K562 (cell line): ENCODE results near the gene C6orf89. TPM values are rescaled to one million over a fixed set of nuclear protein-coding genes. Genes with fewer than 3 reads are reported as not detected.

Experiments used
- E2F3 ChIP-seq: fragments of 250-450 bp; sonication (Bioruptor Pico); IDR thresholded peaks from 2 replicates; pipeline ENCODE4 v1.4.0; 2020; ENCODE audit warnings: mild to moderate bottlenecking
- ESRRA ChIP-seq: fragments of 450-650 bp; IDR thresholded peaks from 2 replicates; pipeline ENCODE4 v1.6.1; 2014; ENCODE audit warnings: low read depth, mild to moderate bottlenecking, moderate library complexity, borderline replicate concordance
- FIP1L1 ChIP-seq: fragments of 200-400 bp; formaldehyde crosslinking; IDR thresholded peaks from 2 replicates; pipeline ENCODE4 v1.6.1; 2018; ENCODE audit warnings: mild to moderate bottlenecking, low read depth, low read length; ENCODE audit not compliant: poor library complexity, severe bottlenecking
- FOXA3 ChIP-seq, 2 experiments: fragments of 450-650 bp in 1 of 2; sonication (generic) in 1 of 2; formaldehyde crosslinking; IDR thresholded peaks in 1 of 2; conservative IDR thresholded peaks in 1 of 2; 2 replicates each; pipeline versions ENCODE4 v1.4.0 to v1.8.0; 2020 to 2022; ENCODE audit warnings: mild to moderate bottlenecking in 2 of 2, missing genetic modification reagents in 1 of 2
- HDAC3 ChIP-seq: fragments of 450-650 bp; IDR thresholded peaks from 2 replicates; pipeline ENCODE4 v1.6.1; 2018; ENCODE audit warnings: borderline replicate concordance, mild to moderate bottlenecking, moderate library complexity; ENCODE audit not compliant: partially characterized antibody
- IFI16 ChIP-seq: fragments of 250-450 bp; sonication (Bioruptor Pico); IDR thresholded peaks from 2 replicates; pipeline ENCODE4 v2.1.2; 2022; ENCODE audit warnings: mild to moderate bottlenecking, inconsistent platforms
- MAFG ChIP-seq: fragments of 450-650 bp; conservative IDR thresholded peaks from 2 replicates; pipeline ENCODE4 v1.6.1; 2016; ENCODE audit warnings: missing genetic modification characterization, missing compliant biosample characterization
- MCM3 ChIP-seq: fragments of 450-650 bp; IDR thresholded peaks from 2 replicates; pipeline ENCODE4 v1.6.1; 2016
- MEF2D ChIP-seq: conservative IDR thresholded peaks from 2 replicates; pipeline ENCODE4 v1.6.1; 2016; ENCODE audit warnings: low read depth, missing genetic modification characterization, missing compliant biosample characterization
- MXI1 ChIP-seq: IDR thresholded peaks from 2 replicates; pipeline ENCODE4 v1.6.1; 2011; ENCODE audit warnings: low read depth, mild to moderate bottlenecking, improper control_type of control experiment, low read length
- MYC ChIP-seq, 2 experiments: fragments of 250-450 bp in 1 of 2; sonication (Bioruptor Pico) in 1 of 2; IDR thresholded peaks; 2 replicates each; pipeline versions ENCODE4 v1.5.1 to v1.6.1; 2012 to 2021; ENCODE audit warnings: low read depth in 2 of 2, borderline replicate concordance in 1 of 2, improper control_type of control experiment in 1 of 2, low read length in 1 of 2, mild to moderate bottlenecking in 1 of 2, moderate library complexity in 1 of 2
- NFE2L1 ChIP-seq: fragments of 450-650 bp; IDR thresholded peaks from 2 replicates; pipeline ENCODE4 v1.6.1; 2016; ENCODE audit warnings: missing genetic modification characterization, low read depth, mild to moderate bottlenecking, missing compliant biosample characterization, moderate library complexity, borderline replicate concordance
- PHB2 ChIP-seq: fragments of 450-650 bp; IDR thresholded peaks from 2 replicates; pipeline ENCODE4 v1.6.1; 2017; ENCODE audit warnings: low read depth
- PYGO2 ChIP-seq: fragments of 450-650 bp; IDR thresholded peaks from 2 replicates; pipeline ENCODE4 v1.6.1; 2016; ENCODE audit warnings: mild to moderate bottlenecking, missing genetic modification characterization, moderate library complexity, missing compliant biosample characterization
- RBM15 ChIP-seq: fragments of 200-400 bp; formaldehyde crosslinking; IDR thresholded peaks from 2 replicates; pipeline ENCODE4 v1.6.1; 2018; ENCODE audit warnings: mild to moderate bottlenecking, low read length, moderate library complexity; ENCODE audit not compliant: insufficient read depth
- RBM34 ChIP-seq: fragments of 200-400 bp; formaldehyde crosslinking; IDR thresholded peaks from 2 replicates; pipeline ENCODE4 v1.6.1; 2018; ENCODE audit warnings: low read length, borderline replicate concordance; ENCODE audit not compliant: insufficient read depth
- RHOXF2B ChIP-seq: fragments of 250-450 bp; sonication (Bioruptor Pico); conservative IDR thresholded peaks from 2 replicates; pipeline ENCODE4 v1.5.1; 2021
- ZKSCAN3 ChIP-seq: fragments of 250-450 bp; sonication (Bioruptor Pico); IDR thresholded peaks from 2 replicates; pipeline ENCODE4 v1.4.0; 2020
- ZNF282 ChIP-seq: sonication (generic); formaldehyde crosslinking; IDR thresholded peaks from 2 replicates; pipeline ENCODE4 v1.8.1; 2023; ENCODE audit warnings: missing genetic modification reagents
- ZNF707 ChIP-seq: fragments of 250-450 bp; sonication (Bioruptor Pico); conservative IDR thresholded peaks from 2 replicates; pipeline ENCODE4 v1.8.0; 2022; ENCODE audit warnings: inconsistent platforms, mild to moderate bottlenecking, moderate library complexity
- ZNF764 ChIP-seq: fragments of 250-450 bp; sonication (Bioruptor Pico); IDR thresholded peaks from 2 replicates; pipeline ENCODE4 v1.4.0; 2020; ENCODE audit warnings: low read depth, mild to moderate bottlenecking, moderate library complexity
- polyA plus RNA-seq, 8 experiments: library from polyadenylated mRNA; depleted of rRNA in 4 of 8; stranded (reverse) in 5 of 8; unstranded in 3 of 8; fragments of >200 nt; fragmentation: Nextera tagmentation in 2 of 8; fragmentation: Illumina TruSeq in 1 of 8; extraction: Ambion mirVana in 2 of 8; extraction: Trizol in 1 of 8; gene quantifications; 2 replicates each; pipeline versions ENCODE4 v1.2.1 to v1.2.3, GENCODE V29; 2011 to 2014; ENCODE audit warnings: inconsistent platforms in 1 of 8, missing spikeins in 1 of 8
- total RNA-seq, 7 experiments: library from RNA; depleted of rRNA in 6 of 7; stranded (reverse); fragments of >200 nt in 6 of 7; fragmentation: Illumina TruSeq in 2 of 7; extraction: Trizol in 2 of 7; gene quantifications; 2 replicates each; pipeline versions ENCODE4 v1.2.1 to v1.2.3, GENCODE V29; 2011 to 2021; ENCODE audit warnings: low replicate concordance in 1 of 7
- TF ChIP-seq, protein P1 (sequence below): sonication (generic); formaldehyde crosslinking; IDR thresholded peaks from 2 replicates; pipeline ENCODE4 v1.8.1; 2023; ENCODE audit warnings: mild to moderate bottlenecking, missing genetic modification reagents
- TF ChIP-seq, protein P2 (sequence below): fragments of 250-450 bp; sonication (Bioruptor Pico); IDR thresholded peaks from 2 replicates; pipeline ENCODE4 v1.8.0; 2021; ENCODE audit warnings: mild to moderate bottlenecking, moderate library complexity
- TF ChIP-seq, protein P3 (sequence below): fragments of 250-450 bp; sonication (Bioruptor Pico); IDR thresholded peaks from 2 replicates; pipeline ENCODE4 v1.4.0; 2020; ENCODE audit warnings: mild to moderate bottlenecking, moderate library complexity

C6orf89 gene
- total and polyA plus RNA-seq, 9 of the 15 experiments (the other 6 are each of a cell fraction or from before 2014, with no cell fraction given), result 35.2 to 111 (median 58.5) TPM

- no peak for TF ChIP-seq MAFG
- TF ChIP-seq, protein P1, sequence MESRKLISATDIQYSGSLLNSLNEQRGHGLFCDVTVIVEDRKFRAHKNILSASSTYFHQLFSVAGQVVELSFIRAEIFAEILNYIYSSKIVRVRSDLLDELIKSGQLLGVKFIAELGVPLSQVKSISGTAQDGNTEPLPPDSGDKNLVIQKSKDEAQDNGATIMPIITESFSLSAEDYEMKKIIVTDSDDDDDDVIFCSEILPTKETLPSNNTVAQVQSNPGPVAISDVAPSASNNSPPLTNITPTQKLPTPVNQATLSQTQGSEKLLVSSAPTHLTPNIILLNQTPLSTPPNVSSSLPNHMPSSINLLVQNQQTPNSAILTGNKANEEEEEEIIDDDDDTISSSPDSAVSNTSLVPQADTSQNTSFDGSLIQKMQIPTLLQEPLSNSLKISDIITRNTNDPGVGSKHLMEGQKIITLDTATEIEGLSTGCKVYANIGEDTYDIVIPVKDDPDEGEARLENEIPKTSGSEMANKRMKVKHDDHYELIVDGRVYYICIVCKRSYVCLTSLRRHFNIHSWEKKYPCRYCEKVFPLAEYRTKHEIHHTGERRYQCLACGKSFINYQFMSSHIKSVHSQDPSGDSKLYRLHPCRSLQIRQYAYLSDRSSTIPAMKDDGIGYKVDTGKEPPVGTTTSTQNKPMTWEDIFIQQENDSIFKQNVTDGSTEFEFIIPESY, result no peak
- TF ChIP-seq, protein P2, sequence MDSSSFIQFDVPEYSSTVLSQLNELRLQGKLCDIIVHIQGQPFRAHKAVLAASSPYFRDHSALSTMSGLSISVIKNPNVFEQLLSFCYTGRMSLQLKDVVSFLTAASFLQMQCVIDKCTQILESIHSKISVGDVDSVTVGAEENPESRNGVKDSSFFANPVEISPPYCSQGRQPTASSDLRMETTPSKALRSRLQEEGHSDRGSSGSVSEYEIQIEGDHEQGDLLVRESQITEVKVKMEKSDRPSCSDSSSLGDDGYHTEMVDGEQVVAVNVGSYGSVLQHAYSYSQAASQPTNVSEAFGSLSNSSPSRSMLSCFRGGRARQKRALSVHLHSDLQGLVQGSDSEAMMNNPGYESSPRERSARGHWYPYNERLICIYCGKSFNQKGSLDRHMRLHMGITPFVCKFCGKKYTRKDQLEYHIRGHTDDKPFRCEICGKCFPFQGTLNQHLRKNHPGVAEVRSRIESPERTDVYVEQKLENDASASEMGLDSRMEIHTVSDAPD (CRISPR knock-in tag), result no peak
- peak; percentile 60; the same call in 1 of the 2 replicates for TF ChIP-seq PHB2
- no peak for TF ChIP-seq RHOXF2B
- no peak for TF ChIP-seq ZNF707
- no peak for TF ChIP-seq ZKSCAN3 (CRISPR knock-in tag)
- TF ChIP-seq, protein P3, sequence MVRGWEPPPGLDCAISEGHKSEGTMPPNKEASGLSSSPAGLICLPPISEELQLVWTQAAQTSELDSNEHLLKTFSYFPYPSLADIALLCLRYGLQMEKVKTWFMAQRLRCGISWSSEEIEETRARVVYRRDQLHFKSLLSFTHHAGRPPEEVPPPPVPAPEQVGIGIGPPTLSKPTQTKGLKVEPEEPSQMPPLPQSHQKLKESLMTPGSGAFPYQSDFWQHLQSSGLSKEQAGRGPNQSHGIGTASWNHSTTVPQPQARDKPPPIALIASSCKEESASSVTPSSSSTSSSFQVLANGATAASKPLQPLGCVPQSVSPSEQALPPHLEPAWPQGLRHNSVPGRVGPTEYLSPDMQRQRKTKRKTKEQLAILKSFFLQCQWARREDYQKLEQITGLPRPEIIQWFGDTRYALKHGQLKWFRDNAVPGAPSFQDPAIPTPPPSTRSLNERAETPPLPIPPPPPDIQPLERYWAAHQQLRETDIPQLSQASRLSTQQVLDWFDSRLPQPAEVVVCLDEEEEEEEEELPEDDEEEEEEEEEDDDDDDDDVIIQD, result 0 out of 2 replicates have a peak, but pooled peaks have one; percentile 12
- no peak for TF ChIP-seq E2F3 (CRISPR knock-in tag)
- TF ChIP-seq ZNF282 (CRISPR knock-in tag), result no peak
- no peak for TF ChIP-seq HDAC3
- TF ChIP-seq IFI16 (CRISPR knock-in tag), result no peak
- TF ChIP-seq MYC (IDR thresholded peaks at IDR 0.05; ENCODE audit: low read depth, low read length), result peak; percentile 56; the same call in 1 of the 2 replicates
- no peak for TF ChIP-seq MYC (CRISPR knock-in tag; IDR thresholded peaks at IDR 0.05; ENCODE audit: borderline replicate concordance, low read depth)
- TF ChIP-seq RBM34, result no peak
- peak in 1 of 2 experiments; percentile 50; a peak in 1 of 4 replicates for TF ChIP-seq FOXA3 (CRISPR knock-in tag; conservative IDR thresholded peaks at IDR 0.05 in 1 of 2, IDR thresholded peaks at IDR 0.05 in 1 of 2)
- no peak for TF ChIP-seq ZNF764 (CRISPR knock-in tag)
- peak; percentile 99; the same call in 1 of the 2 replicates for TF ChIP-seq ESRRA
- TF ChIP-seq RBM15, result no peak
- no peak for TF ChIP-seq MCM3
- no peak for TF ChIP-seq NFE2L1
- TF ChIP-seq PYGO2 (tag), result peak; percentile 91
- peak; percentile 62; the same call in 1 of the 2 replicates for TF ChIP-seq MEF2D
- TF ChIP-seq FIP1L1, result no peak
- peak; percentile 45; the same call in 1 of the 2 replicates for TF ChIP-seq MXI1
These were observed 68.6 kb downstream of the C6orf89 start, which contains the start of gene PI16 (continued) for GRCh38 chr6:36954262-36954931.
